ENCODE data around the gene COMT. TPM values are rescaled to one million over a fixed set of nuclear protein-coding genes. Genes with fewer than 3 reads are reported as not detected.

Gene COMT
- total and polyA plus RNA-seq, 9 of the 15 experiments (the other 6 are each of a cell fraction or from before 2014, with no cell fraction given): 12.5 to 351 (median 155) TPM

- TF ChIP-seq CREBBP (IDR thresholded peaks at IDR 0.05; ENCODE audit: low read depth, low read length) (no peak), MTA3 (IDR thresholded peaks at IDR 0.05; ENCODE audit: borderline replicate concordance) (peak; percentile 82), MAFK (IDR thresholded peaks at IDR 0.05; ENCODE audit: low read length) (no peak), ATF4 (CRISPR knock-in tag; IDR thresholded peaks at IDR 0.05) (no peak), ETV6 (IDR thresholded peaks at IDR 0.05; ENCODE audit: borderline replicate concordance in 1 of 2, low read depth in 2 of 2, low read length in 1 of 2) (no peak), ETV6 (CRISPR knock-in tag; IDR thresholded peaks at IDR 0.05; ENCODE audit: borderline replicate concordance) (no peak), KAT7 (CRISPR knock-in tag; IDR thresholded peaks at IDR 0.05; ENCODE audit: borderline replicate concordance) (no peak), SMAD3 (CRISPR knock-in tag; conservative IDR thresholded peaks at IDR 0.05) (no peak), ARID4B (CRISPR knock-in tag; IDR thresholded peaks at IDR 0.05) (no peak), CEBPB (tag; IDR thresholded peaks at IDR 0.05) (no peak), TEAD4 (IDR thresholded peaks at IDR 0.05; ENCODE audit: low read length) (peak; percentile 33; the same call in 1 of the 2 replicates), TEAD4 (CRISPR knock-in tag; IDR thresholded peaks at IDR 0.05; ENCODE audit: borderline replicate concordance) (no peak), GTF3C2 (IDR thresholded peaks at IDR 0.05; ENCODE audit: borderline replicate concordance, extremely low read depth, insufficient read length) (no peak), GTF2F1 (IDR thresholded peaks at IDR 0.05; ENCODE audit: low read depth, low read length) (0 out of 2 replicates have a peak, but pooled peaks have one; percentile 26), DMBX1 (CRISPR knock-in tag; IDR thresholded peaks at IDR 0.05; ENCODE audit: borderline replicate concordance) (no peak), ZNF217 (CRISPR knock-in tag; IDR thresholded peaks at IDR 0.05) (no peak), ZKSCAN1 (IDR thresholded peaks at IDR 0.05; ENCODE audit: low read depth, low read length) (no peak), TCF7L2 (IDR thresholded peaks at IDR 0.05; ENCODE audit: low read depth, low read length) (no peak), KDM4B (IDR thresholded peaks at IDR 0.05; ENCODE audit: borderline replicate concordance in 2 of 2, low read depth in 1 of 2) (no peak), ZNF780A (CRISPR knock-in tag; IDR thresholded peaks at IDR 0.05) (no peak), CCAR2 (IDR thresholded peaks at IDR 0.05; ENCODE audit: low read depth, low read length) (no peak), ZNF175 (CRISPR knock-in tag; IDR thresholded peaks at IDR 0.05; ENCODE audit: low read depth) (no peak)
These were observed 17.5 kb downstream of the COMT start (continued) for GRCh38 chr22:19959043-19959586.
